Measurements from ENCODE around the gene CIITA.

The CIITA gene

DNA sequence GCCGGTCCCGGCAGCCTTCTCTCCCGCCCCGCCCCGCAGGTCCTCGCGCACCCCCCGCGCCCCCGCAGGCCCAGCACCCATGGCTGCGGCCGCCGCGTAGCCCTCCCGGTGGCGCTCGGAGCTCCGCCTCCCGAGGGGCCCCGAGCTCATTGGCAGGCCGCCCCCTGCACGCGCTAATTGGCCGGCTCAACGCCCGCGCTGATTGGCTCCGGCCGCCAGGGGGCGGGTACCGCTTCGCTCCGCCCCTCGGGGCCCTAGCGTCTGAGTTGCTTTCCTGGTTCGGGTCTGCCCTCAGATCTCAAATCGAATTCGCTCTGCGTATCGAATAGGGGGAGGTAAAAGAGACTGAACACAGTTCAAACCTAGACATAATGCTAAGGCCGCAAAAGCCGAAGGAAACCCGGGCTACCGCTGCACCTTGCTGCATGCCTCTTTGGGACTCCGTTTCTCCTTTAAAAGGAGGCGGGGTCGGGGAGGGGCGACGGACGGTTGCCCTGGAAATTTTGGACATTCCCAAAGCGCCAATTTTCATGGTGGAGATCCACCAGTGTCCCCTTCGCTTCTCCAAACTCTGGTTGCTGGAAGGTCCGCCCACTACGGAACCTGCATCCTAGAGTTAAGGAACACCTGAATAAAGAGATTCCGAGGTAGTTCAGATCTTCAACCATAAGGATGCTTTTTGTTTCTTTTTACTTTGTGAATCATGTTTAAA lies 65.5 kb downstream of the CIITA start, which contains the start of gene DEXI:
TSS of gene DEXI (minus strand) at position 117 of the 712 bp plus-strand sequence. CDS start 463 bp downstream, outside the sequence.
- peak; percentile 90 for DNase-seq (ENCODE audit: low read depth)
- H3K4me3 ChIP-seq (ENCODE audit: low read depth, low read length) = peak within 1 kb of the TSS; percentile 70
- TF ChIP-seq, protein P1, sequence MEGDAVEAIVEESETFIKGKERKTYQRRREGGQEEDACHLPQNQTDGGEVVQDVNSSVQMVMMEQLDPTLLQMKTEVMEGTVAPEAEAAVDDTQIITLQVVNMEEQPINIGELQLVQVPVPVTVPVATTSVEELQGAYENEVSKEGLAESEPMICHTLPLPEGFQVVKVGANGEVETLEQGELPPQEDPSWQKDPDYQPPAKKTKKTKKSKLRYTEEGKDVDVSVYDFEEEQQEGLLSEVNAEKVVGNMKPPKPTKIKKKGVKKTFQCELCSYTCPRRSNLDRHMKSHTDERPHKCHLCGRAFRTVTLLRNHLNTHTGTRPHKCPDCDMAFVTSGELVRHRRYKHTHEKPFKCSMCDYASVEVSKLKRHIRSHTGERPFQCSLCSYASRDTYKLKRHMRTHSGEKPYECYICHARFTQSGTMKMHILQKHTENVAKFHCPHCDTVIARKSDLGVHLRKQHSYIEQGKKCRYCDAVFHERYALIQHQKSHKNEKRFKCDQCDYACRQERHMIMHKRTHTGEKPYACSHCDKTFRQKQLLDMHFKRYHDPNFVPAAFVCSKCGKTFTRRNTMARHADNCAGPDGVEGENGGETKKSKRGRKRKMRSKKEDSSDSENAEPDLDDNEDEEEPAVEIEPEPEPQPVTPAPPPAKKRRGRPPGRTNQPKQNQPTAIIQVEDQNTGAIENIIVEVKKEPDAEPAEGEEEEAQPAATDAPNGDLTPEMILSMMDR (conservative IDR thresholded peaks at IDR 0.05; ENCODE audit: low read depth, low read length) = no peak

DNA sequence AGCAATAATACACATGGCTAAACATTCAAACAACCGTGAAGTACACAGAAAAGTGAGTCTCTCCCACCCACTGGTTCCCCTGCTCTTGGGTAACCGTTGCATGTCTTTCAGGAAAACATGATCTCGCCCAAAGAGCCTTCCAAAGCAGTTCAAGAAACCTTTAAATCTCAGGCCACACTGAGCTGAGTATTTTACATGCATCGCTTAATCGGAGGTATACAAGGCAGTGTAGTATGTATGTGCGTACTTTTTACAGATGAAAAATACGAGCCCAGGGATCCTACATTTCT lies 66.0 kb downstream of the CIITA start:
- DNase-seq (ENCODE audit: low read depth) = no peak
- no peak overlapping the region for H3K4me3 ChIP-seq (ENCODE audit: low read depth, low read length)
- TF ChIP-seq, protein P1 (conservative IDR thresholded peaks at IDR 0.05; ENCODE audit: low read depth, low read length) = no peak

DNA sequence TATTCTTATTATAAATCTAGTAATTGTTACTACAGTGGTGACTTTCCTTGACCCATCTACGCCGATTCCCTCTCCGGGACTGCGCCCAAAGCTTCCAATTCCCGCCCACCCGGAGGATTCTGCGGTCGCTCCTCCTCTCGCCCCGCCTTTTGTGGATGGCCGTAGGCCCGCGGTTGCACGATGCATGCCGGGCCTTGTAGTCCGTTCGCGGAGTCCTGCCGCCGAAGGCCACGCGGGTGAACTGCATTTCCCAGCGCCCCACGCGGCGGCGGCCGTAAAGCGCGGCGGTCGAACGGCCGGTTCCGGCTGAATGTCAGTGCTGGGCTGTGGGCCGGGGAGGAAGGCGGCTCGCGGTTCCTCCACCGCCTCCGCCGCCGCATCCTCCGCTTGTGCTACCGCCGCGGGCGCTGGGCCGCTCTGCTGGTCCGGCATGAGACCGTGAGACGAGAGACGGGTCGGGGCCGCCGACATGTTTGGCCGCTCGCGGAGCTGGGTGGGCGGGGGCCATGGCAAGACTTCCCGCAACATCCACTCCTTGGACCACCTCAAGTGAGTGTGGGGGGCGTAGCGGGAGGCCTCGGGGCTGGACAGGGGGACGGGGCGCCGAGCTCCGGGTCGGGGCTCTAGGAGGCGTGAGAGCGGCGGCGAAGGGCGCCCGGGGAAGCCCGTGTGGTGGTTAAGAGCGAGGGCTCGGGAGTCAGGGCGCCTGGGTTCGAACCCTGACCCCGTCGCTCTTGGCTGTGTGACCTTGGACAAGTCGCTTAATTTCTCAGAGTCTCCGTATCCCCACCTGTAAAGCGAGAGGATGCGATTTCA lies 67.5 kb downstream of the CIITA start, which contains the start of gene CLEC16A:
TSS of gene CLEC16A (plus strand) at position 316 of the 816 bp plus-strand sequence. CDS start at position 470, 154 bp downstream.
- peak; percentile 98 for DNase-seq (ENCODE audit: low read depth)
- TF ChIP-seq, protein P1 (conservative IDR thresholded peaks at IDR 0.05; ENCODE audit: low read depth, low read length) = no peak
- H3K4me3 ChIP-seq (ENCODE audit: low read depth, low read length) = peak within 1 kb of the TSS; percentile 77

DNA sequence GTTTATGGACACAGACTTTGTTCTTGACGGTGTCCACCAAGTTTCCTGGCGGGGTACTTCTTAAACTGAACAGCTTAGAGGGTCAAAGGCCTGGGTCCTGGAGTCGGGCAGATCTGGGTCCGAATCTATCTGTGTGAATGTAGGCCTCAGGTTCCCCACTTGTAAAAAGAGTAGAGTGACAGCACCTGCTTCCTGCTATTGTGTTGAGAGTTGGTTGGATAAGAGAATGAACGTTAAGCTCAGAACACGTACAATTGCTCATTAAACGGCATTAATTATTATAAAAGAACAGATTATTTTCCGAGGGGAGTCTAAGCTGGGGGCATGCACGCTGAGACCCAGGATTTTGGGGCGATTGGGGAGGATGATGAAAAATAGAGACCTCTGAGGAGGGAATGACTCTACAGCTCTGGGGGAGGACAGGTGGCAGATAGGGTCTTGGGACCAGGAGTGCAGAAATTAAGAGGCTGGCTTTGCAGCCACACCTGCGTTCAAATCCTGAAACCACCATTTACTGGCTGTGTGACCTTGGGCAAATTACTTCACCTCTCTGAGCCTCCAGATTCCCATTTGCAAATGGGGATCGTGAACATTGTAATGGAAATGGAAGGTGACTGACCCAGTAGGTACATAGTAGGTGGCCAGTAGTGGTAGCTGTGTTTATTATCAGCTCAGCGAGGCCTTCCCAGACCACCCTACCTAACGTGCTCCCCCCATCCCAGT lies 68.2 kb downstream of the CIITA start:
- peak overlapping the region; percentile 77 for H3K4me3 ChIP-seq (ENCODE audit: low read depth, low read length)
- DNase-seq (ENCODE audit: low read depth) = no peak
- TF ChIP-seq, protein P1 (conservative IDR thresholded peaks at IDR 0.05; ENCODE audit: low read depth, low read length) = no peak

DNA sequence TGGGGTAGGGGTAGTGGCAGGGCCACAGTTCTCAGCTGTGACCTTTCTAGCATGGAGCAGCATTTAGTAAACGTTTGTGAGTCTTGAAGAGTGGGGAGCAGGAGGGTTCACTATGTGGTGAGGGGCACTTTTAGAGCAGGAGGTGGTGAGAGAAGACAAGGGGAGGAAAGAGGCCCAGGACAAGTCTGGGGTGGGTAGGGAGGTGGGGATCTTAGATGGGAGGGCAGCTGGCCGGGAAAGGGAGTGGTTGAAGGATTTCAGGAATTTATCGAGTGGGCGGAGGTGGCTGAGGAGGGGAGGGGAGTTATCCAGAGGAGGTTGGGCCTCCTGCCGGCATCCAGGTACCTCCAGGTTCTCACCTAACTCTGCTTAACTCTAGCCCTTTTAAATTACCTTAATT lies 69.3 kb downstream of the CIITA start:
- no peak overlapping the region for H3K4me3 ChIP-seq (ENCODE audit: low read depth, low read length)
- no peak for DNase-seq (ENCODE audit: low read depth)
- TF ChIP-seq, protein P1 (conservative IDR thresholded peaks at IDR 0.05; ENCODE audit: low read depth, low read length) = no peak

DNA sequence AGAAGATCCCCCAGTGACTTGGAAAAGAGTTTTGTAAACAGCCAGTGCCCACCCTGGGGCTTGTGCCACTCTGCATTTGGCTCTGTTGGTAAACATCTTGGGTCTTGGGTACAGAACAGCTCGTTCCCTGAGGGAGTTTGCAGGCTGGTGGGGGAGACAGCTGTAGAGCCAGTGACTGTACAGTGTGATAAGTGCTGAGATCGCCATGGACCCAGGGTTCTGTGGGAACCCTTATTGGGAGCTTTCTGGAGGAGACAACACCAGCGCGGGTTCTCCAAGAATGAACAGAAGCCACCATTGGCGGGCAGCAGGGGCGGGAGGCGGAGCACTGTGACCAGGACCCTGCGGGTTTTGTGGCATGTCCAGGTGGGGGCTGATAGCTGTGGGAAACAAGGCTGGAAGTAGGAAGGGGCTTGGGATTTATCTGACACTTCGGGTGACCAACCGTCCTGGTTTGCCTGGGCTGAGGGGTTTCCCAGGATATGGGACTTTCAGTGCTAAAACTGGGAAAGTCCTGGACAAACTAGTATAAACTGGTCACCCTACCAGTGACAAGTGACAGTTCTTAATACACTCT lies 70.3 kb downstream of the CIITA start:
- TF ChIP-seq, protein P1 (conservative IDR thresholded peaks at IDR 0.05; ENCODE audit: low read depth, low read length) = no peak
- no peak overlapping the region for H3K4me3 ChIP-seq (ENCODE audit: low read depth, low read length)
- no peak for DNase-seq (ENCODE audit: low read depth)
